Left ventricle myocardium inferior (tissue), 1 donor: ENCODE data around the gene GRIN2D. TPM values are rescaled to one million over a fixed set of nuclear protein-coding genes. Genes with fewer than 3 reads are reported as not detected.

Experiments used
- DNase-seq: peaks from one replicate; pipeline ENCODE4 v3.0.0-alpha.2; 2020
- H3K27ac ChIP-seq: fragments of 200-600 bp; replicated peaks from 2 replicates; pipeline ENCODE4 v1.8.0; 2021
- H3K27me3 ChIP-seq: fragments of 200-600 bp; 2 replicates; pipeline ENCODE4 v1.8.0; 2021; ENCODE audit warnings: low read depth
- H3K36me3 ChIP-seq: fragments of 200-600 bp; 2 replicates; pipeline ENCODE4 v1.8.0; 2021
- H3K4me1 ChIP-seq: fragments of 200-600 bp; 2 replicates; pipeline ENCODE4 v1.8.0; 2021
- H3K4me3 ChIP-seq: fragments of 200-600 bp; 2 replicates; pipeline ENCODE4 v1.8.0; 2021; ENCODE audit warnings: mild to moderate bottlenecking, moderate library complexity
- H3K9me3 ChIP-seq: fragments of 200-600 bp; replicated peaks from 2 replicates; pipeline ENCODE4 v1.8.0; 2021
- CTCF ChIP-seq: fragments of 200-600 bp; IDR thresholded peaks from 2 replicates; pipeline ENCODE4 v1.8.0; 2021; ENCODE audit warnings: antibody characterized with exemption, mild to moderate bottlenecking, borderline replicate concordance
- intact Hi-C: fragments of 100-400 bp; cut with micrococcal nuclease; formaldehyde crosslinking; loops from one replicate; pipeline ENCODE4 v1.11.0; 2022
- total RNA-seq: library from RNA; stranded (reverse); fragmentation: NEBNext Ultra II Directional; extraction: Animal tissue kit (Norgen Biotek cat#: 25700); gene quantifications from one replicate; pipeline ENCODE4 v1.2.1, GENCODE V29; 2021
- donor health status: DM: no; HTN: yes; CAD: no; lungs with severe emphysema.

GRIN2D gene
- total RNA-seq, 1 donor from 2014 or later, result 0.30 TPM

GRCh38 chr19:48433337-48433736 lies 39.9 kb downstream of the GRIN2D start:
- intact Hi-C loops, result no loop called here

DNA sequence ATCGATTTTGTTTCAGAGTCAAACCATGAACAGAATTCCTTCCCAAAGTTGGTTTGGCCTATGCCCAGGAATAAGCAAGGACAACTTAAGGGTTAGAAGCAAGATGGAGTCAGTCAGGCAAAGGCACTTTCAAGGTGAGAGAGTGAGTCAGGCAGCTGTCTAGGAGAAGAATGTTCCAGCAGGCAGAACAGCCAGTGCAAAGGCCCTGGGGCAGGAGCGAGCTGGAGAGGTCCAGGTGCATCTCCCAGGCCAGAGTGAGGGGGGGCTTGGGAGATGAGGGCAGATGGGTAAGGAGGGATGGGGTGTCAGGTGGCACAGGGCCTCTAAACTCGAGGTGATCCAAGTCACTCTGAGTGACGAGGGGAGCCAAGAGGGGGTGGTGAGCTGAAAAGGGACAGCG lies 43.1 kb downstream of the GRIN2D start:
- no peak for TF ChIP-seq CTCF
- Histone ChIP-seq H3K4me1 (no peaks in the 10 kb centered on the region), H3K9me3 (no peaks in the 10 kb centered on the region), H3K27me3 (peaks cover 47% of the 10 kb centered on the region), H3K4me3 (no peak overlapping the region), H3K36me3 (no peaks in the 10 kb centered on the region), H3K27ac (no peak overlapping the region)
- DNase-seq, result no peak
- intact Hi-C loops, result no loop called here

More at GRCh38 chr19:48433337-48433736, 39.9 kb downstream of the GRIN2D start:
- no peaks in the 10 kb centered on the region for H3K9me3 ChIP-seq
- no peak for TF ChIP-seq CTCF
- H3K27ac ChIP-seq, result no peak overlapping the region
- no peaks in the 10 kb centered on the region for H3K36me3 ChIP-seq
- no peak overlapping the region for H3K4me3 ChIP-seq
- no peak for DNase-seq
- no peaks in the 10 kb centered on the region for H3K4me1 ChIP-seq
- H3K27me3 ChIP-seq, result peaks cover 27% of the 10 kb centered on the region

DNA sequence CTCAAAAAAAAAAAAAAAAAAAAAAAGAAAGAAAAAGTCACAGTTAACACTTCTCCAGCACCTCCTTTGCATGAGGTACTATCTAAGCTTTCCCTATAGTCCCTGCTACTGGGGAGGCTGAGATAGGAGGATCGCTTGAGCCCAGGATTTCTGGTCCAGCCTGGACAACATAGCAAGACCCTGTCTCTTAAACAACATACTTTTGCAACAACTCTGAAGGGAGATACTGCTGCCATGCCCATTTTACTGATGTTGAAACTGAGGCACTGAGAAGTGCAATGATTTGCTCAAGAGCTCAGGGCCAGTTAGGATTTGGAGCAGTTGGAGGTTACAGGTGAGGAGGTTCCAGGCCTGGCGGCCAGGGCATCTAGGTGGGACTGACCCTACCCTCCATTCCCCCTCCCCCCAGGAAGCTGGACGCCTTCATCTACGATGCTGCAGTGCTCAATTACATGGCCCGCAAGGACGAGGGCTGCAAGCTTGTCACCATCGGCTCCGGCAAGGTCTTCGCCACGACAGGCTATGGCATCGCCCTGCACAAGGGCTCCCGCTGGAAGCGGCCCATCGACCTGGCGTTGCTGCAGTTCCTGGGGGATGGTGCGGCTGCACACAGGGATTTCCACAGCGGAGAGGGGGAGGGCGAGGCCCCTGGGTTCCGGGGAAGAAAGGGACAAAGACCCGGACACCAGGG lies 48.0 kb downstream of the GRIN2D start:
- H3K27me3 ChIP-seq, result peaks cover 54% of the 10 kb centered on the region
- intact Hi-C loops, result no loop called here
- TF ChIP-seq CTCF, result no peak

DNA sequence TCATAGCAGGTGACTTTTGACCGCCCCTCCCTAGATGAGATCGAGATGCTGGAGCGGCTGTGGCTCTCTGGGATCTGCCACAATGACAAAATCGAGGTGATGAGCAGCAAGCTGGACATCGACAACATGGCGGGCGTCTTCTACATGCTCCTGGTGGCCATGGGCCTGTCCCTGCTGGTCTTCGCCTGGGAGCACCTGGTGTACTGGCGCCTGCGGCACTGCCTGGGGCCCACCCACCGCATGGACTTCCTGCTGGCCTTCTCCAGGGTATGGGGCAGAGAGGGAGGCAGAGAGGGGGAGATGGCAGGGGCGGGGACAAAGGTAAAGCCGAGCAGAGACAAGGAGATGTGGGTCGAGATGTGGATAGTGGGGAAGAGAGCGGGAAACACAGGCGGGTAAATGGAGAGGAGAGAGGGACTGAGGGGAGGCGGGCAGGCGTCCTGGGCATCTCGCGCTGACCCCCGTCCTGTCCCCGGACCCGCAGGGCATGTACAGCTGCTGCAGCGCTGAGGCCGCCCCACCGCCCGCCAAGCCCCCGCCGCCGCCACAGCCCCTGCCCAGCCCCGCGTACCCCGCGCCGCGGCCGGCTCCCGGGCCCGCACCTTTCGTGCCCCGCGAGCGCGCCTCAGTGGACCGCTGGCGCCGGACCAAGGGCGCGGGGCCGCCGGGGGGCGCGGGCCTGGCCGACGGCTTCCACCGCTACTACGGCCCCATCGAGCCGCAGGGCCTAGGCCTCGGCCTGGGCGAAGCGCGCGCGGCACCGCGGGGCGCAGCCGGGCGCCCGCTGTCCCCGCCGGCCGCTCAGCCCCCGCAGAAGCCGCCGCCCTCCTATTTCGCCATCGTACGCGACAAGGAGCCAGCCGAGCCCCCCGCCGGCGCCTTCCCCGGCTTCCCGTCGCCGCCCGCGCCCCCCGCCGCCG lies 48.9 kb downstream of the GRIN2D start:
- no peak for TF ChIP-seq CTCF
- Histone ChIP-seq H3K27me3 (peaks cover 46% of the 10 kb centered on the region), H3K9me3 (no peaks in the 10 kb centered on the region), H3K27ac (no peak overlapping the region), H3K4me3 (no peak overlapping the region), H3K4me1 (peaks cover 30% of the 10 kb centered on the region), H3K36me3 (peaks cover 6% of the 10 kb centered on the region)
- intact Hi-C loops, result no loop called here
- DNase-seq, result no peak

More for the DNA sequence above, 48.0 kb downstream of the GRIN2D start:
- Histone ChIP-seq H3K9me3 (no peaks in the 10 kb centered on the region), H3K27ac (no peak overlapping the region), H3K4me3 (no peak overlapping the region), H3K4me1 (peaks cover 27% of the 10 kb centered on the region), H3K36me3 (no peaks in the 10 kb centered on the region)
- DNase-seq, result no peak

- Histone ChIP-seq H3K4me3 (peak overlapping the region; percentile 96), H3K9me3 (no peaks in the 10 kb centered on the region), H3K27ac (no peak overlapping the region), H3K4me1 (peaks cover 35% of the 10 kb centered on the region), H3K27me3 (peaks cover 44% of the 10 kb centered on the region), H3K36me3 (peaks cover 14% of the 10 kb centered on the region)
- TF ChIP-seq CTCF, result no peak
- DNase-seq, result no peak
- intact Hi-C loops, result no loop called here
Observed at GRCh38 chr19:48443256-48443655, 49.8 kb downstream of the GRIN2D start.

Other genes with a start within 250 kb of the GRIN2D start
- gene LIG1, start 223.3 kb upstream of the GRIN2D start, total RNA-seq, result 3.4 TPM
- gene ZSWIM9, start 223.0 kb upstream of the GRIN2D start, total RNA-seq, result 7.6 TPM
- gene CARD8, start 137.8 kb upstream of the GRIN2D start, total RNA-seq, result 33.3 TPM
- gene ZNF114, start 123.6 kb upstream of the GRIN2D start, total RNA-seq, result 0.55 TPM
- 32.1 TPM for gene EMP3, start 68.1 kb upstream of the GRIN2D start, total RNA-seq
- gene TMEM143, start 29.7 kb upstream of the GRIN2D start, total RNA-seq, result 108 TPM
- not detected for gene SYNGR4, start 29.3 kb upstream of the GRIN2D start, total RNA-seq
- gene KDELR1, start 2.1 kb upstream of the GRIN2D start, total RNA-seq, result 68.4 TPM
- gene GRWD1, start 52.3 kb downstream of the GRIN2D start, total RNA-seq, result 17.0 TPM
- 0.27 TPM for gene KCNJ14, start 61.9 kb downstream of the GRIN2D start, total RNA-seq
- 32.1 TPM for gene CYTH2, start 75.7 kb downstream of the GRIN2D start, total RNA-seq
- gene LMTK3, start 118.2 kb downstream of the GRIN2D start, total RNA-seq, result 1.1 TPM
- gene SULT2B1, start 158.5 kb downstream of the GRIN2D start, total RNA-seq, result 0.33 TPM
- not detected for gene SPACA4, start 213.1 kb downstream of the GRIN2D start, total RNA-seq
- gene FAM83E, start 221.4 kb downstream of the GRIN2D start, total RNA-seq, result not detected
- gene RPL18, start 225.5 kb downstream of the GRIN2D start, total RNA-seq, result 530 TPM
- 8.0 TPM for gene SPHK2, start 225.8 kb downstream of the GRIN2D start, total RNA-seq
- gene DBP, start 243.7 kb downstream of the GRIN2D start, total RNA-seq, result 7.9 TPM